ENCODE measurements around the gene AK8. TPM values are rescaled to one million over a fixed set of nuclear protein-coding genes. Genes with fewer than 3 reads are reported as not detected.

Gene AK8
- total and polyA plus RNA-seq, 2 experiments from 2014 or later = 0.14 to 0.78 TPM

- Mint-ChIP-seq H3K36me3 (ENCODE audit: low read depth) (no peaks in the 10 kb centered on the region; the same call in 2 of the 3 replicates), H3K9me3 (no peaks in the 10 kb centered on the region), H3K4me1 (no peaks in the 10 kb centered on the region), H3K27ac (no peak overlapping the region), H3K27me3 (ENCODE audit: insufficient read depth, low read depth, poor library complexity) (peaks cover 16% of the 10 kb centered on the region), H3K4me3 (no peak overlapping the region; the same call in 2 of the 3 replicates)
- DNase-seq (ENCODE audit: low spot score) (no peak), ATAC-seq (no peak)
- Histone ChIP-seq H3K27ac (ENCODE audit: low read depth) (no peak overlapping the region), H3K9me2 (ENCODE audit: insufficient read depth) (no peaks in the 10 kb centered on the region), H4K20me1 (replicated peaks; ENCODE audit: insufficient read depth) (no peaks in the 10 kb centered on the region), H3K4me1 (ENCODE audit: insufficient read depth) (no peaks in the 10 kb centered on the region), H3K4me2 (no peak overlapping the region), H3K27me3 (ENCODE audit: insufficient read depth) (peaks cover 34% of the 10 kb centered on the region), H2AFZ (no peak overlapping the region), H3K4me3 (no peak overlapping the region), H3F3A (replicated peaks; ENCODE audit: low read depth) (no peaks in the 10 kb centered on the region), H3K79me2 (replicated peaks; ENCODE audit: insufficient read depth) (no peaks in the 10 kb centered on the region), H3K36me3 (ENCODE audit: insufficient read depth) (no peaks in the 10 kb centered on the region)
- TF ChIP-seq, protein P1, sequence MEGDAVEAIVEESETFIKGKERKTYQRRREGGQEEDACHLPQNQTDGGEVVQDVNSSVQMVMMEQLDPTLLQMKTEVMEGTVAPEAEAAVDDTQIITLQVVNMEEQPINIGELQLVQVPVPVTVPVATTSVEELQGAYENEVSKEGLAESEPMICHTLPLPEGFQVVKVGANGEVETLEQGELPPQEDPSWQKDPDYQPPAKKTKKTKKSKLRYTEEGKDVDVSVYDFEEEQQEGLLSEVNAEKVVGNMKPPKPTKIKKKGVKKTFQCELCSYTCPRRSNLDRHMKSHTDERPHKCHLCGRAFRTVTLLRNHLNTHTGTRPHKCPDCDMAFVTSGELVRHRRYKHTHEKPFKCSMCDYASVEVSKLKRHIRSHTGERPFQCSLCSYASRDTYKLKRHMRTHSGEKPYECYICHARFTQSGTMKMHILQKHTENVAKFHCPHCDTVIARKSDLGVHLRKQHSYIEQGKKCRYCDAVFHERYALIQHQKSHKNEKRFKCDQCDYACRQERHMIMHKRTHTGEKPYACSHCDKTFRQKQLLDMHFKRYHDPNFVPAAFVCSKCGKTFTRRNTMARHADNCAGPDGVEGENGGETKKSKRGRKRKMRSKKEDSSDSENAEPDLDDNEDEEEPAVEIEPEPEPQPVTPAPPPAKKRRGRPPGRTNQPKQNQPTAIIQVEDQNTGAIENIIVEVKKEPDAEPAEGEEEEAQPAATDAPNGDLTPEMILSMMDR (conservative IDR thresholded peaks at IDR 0.05; ENCODE audit: low read depth in 2 of 2) = no peak
- no peak for TF ChIP-seq EZH2 (IDR thresholded peaks at IDR 0.05; ENCODE audit: low read depth, unreplicated experiment)
- TF ChIP-seq REST (IDR thresholded peaks at IDR 0.05; ENCODE audit: unreplicated experiment) = no peak
- TF ChIP-seq STAT1 (IDR thresholded peaks at IDR 0.05; ENCODE audit: unreplicated experiment) = no peak
- TF ChIP-seq EZH2phosphoT487 (IDR thresholded peaks at IDR 0.05; ENCODE audit: unreplicated experiment) = no peak
- TF ChIP-seq JUNB (IDR thresholded peaks at IDR 0.05; ENCODE audit: unreplicated experiment) = no peak
- TF ChIP-seq ETS1 (IDR thresholded peaks at IDR 0.05) = no peak
- TF ChIP-seq NANOG (IDR thresholded peaks at IDR 0.05; ENCODE audit: borderline replicate concordance) = no peak
- TF ChIP-seq ZNF114 (CRISPR knock-in tag; IDR thresholded peaks at IDR 0.05) = no peak
- no peak for TF ChIP-seq POLR2AphosphoS5 (IDR thresholded peaks at IDR 0.05; ENCODE audit: low read depth)
Observed at GRCh38 chr9:132880324-132880661, 2.2 kb upstream of the AK8 start.

Measured in GM23338 (cell line).